ENCODE measurements around the gene FBLN1.
"Not testable (repeated sequence)": the region's sequence is repeated elsewhere in the genome, so short reads cannot be mapped to it uniquely, and the experiment has no call there.

The FBLN1 gene

GRCh38 chr22:45538281-45538680 lies 35.6 kb downstream of the FBLN1 start:
- TF ChIP-seq, protein P1, sequence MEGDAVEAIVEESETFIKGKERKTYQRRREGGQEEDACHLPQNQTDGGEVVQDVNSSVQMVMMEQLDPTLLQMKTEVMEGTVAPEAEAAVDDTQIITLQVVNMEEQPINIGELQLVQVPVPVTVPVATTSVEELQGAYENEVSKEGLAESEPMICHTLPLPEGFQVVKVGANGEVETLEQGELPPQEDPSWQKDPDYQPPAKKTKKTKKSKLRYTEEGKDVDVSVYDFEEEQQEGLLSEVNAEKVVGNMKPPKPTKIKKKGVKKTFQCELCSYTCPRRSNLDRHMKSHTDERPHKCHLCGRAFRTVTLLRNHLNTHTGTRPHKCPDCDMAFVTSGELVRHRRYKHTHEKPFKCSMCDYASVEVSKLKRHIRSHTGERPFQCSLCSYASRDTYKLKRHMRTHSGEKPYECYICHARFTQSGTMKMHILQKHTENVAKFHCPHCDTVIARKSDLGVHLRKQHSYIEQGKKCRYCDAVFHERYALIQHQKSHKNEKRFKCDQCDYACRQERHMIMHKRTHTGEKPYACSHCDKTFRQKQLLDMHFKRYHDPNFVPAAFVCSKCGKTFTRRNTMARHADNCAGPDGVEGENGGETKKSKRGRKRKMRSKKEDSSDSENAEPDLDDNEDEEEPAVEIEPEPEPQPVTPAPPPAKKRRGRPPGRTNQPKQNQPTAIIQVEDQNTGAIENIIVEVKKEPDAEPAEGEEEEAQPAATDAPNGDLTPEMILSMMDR (IDR thresholded peaks at IDR 0.05), result no peak
- no peak overlapping the region for H3K27ac ChIP-seq

DNA sequence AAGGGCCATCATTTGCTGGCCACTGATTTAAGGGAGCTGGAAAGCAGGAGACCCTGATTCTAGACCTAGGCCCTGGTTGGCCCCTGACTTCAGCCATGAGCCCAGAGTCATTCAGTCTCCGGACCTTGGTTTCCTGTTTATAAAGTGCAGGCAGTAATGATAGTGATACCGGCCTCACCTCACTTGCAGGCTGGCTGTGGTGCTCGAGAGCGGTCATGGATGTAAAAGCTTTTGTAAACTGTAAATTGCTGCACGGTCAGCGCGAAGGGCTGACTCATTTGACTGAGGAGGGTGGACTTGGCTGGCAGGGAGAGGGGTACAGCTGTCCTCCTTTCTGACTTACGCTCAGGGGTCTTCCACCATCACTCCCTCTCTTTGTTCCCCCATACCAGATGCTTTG lies 37.4 kb downstream of the FBLN1 start:
- TF ChIP-seq ZFX (IDR thresholded peaks at IDR 0.05; ENCODE audit: borderline replicate concordance), result no peak
- TF ChIP-seq, protein P1 (IDR thresholded peaks at IDR 0.05), result no peak
- no peak overlapping the region for H3K27ac ChIP-seq

DNA sequence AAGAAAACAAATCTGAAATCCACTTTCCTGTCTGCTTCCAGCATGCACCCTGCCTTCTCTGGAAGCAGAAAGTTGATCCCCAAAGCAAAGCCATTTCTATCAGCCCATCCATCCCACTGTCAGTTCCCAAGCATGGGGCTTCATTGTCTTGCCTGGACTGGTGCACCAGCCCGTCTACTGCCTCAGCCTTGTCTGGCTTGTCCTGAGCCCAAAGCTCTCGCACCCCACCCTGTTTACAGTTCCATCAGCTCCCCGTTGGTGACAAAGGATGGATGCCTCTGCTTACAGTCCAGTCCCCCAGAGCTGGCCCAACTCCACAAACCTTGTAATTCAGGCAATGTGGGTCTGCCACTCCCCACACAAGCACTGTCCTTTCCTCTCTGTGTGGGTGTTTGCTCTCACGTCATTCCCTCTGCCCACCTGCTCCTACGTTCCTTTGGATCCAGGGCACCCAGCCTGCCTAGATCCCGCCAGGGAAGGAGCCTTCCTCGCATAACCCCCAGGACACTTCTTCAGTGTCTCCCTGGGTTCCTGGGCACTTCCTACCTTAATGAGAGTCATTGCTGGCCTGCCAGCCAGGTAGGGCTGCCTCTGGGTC lies 38.8 kb downstream of the FBLN1 start:
- TF ChIP-seq, protein P1 (IDR thresholded peaks at IDR 0.05), result no peak
- no peak for TF ChIP-seq ZFX (IDR thresholded peaks at IDR 0.05; ENCODE audit: borderline replicate concordance)
- H3K27ac ChIP-seq, result no peak overlapping the region

GRCh38 chr22:45542001-45542520 lies 39.4 kb downstream of the FBLN1 start:
- H3K27ac ChIP-seq, result no peak overlapping the region
- TF ChIP-seq ZFX (IDR thresholded peaks at IDR 0.05; ENCODE audit: borderline replicate concordance), result no peak
- TF ChIP-seq, protein P1 (IDR thresholded peaks at IDR 0.05), result no peak

DNA sequence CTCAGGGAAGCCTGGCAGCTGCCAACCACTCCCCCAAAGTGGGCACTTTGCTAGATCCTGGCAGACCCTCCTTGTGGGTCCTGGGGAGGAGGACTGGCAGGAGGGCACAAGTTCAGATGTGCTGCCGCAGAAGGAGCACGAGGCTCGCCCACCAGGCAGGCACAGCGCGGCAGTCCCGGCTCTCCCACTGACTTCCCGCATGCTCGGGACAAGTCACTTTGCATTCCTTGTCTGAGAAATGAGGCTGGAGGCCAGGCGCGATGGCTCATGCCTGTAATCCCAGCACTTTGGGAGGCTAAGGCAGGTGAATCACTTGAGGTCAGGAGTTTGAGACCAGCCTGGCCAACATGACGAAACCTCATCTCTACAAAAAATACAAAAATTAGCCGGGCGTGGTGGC lies 40.1 kb downstream of the FBLN1 start:
- not testable (repeated sequence) for H3K27ac ChIP-seq

DNA sequence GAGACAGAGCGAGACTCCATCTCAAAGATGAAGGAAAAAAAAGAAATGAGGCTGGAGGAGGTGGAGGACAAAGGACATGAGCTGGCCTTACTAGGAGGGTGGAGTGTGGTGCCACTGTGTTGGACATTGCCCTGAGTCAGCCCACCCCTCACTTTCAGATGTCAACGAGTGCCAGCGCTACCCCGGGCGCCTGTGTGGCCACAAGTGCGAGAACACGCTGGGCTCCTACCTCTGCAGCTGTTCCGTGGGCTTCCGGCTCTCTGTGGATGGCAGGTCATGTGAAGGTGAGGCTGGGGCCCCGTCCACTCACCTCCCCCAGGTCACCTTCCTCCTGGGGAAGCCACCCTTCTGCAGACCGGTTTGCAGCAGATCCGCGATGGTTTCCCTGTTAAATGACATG lies 40.6 kb downstream of the FBLN1 start:
- TF ChIP-seq, protein P1 (IDR thresholded peaks at IDR 0.05), result no peak
- TF ChIP-seq ZFX (IDR thresholded peaks at IDR 0.05; ENCODE audit: borderline replicate concordance), result no peak
- no peak overlapping the region for H3K27ac ChIP-seq

DNA sequence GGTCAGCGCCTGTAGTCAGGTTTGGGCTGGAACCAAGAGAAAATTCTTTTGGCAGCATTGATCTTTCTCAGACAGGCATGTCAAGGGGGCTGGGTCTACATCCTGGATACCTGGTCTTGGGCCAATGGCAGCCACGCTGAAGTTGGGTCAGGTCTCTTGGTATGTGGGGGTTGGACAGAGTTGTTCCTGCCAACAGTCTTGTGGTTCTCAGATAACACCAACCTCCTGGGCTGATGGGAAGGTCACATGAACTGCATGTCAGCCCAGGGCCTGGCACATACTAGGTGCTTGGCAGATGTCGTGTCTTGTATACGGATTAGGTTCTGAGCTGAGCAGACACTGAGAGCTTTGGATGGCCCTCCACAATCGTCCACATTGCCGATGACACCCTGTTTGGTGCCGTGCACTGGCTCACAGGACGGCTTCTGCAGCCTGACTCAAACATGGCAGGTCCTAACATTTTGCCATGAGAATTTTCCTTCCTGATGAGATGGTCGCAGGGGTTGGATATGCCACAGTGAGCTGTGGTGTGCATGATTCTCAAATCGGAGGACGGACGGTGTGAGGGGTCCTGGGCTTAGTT lies 42.0 kb downstream of the FBLN1 start:
- no peak overlapping the region for H3K27ac ChIP-seq
- no peak for TF ChIP-seq ZFX (IDR thresholded peaks at IDR 0.05; ENCODE audit: borderline replicate concordance)
- TF ChIP-seq, protein P1 (IDR thresholded peaks at IDR 0.05), result no peak
